Kidney epithelial cell (primary cell): ENCODE data around the gene BAHCC1. TPM values are rescaled to one million over a fixed set of nuclear protein-coding genes. Genes with fewer than 3 reads are reported as not detected.

Experiments used
- DNase-seq: peaks from one replicate; pipeline ENCODE4 v3.0.0-alpha.2; 2010; ENCODE audit warnings: low read depth
- H3K27me3 ChIP-seq: 2 replicates; pipeline ENCODE4 v1.6.0; 2011; ENCODE audit warnings: low read length; ENCODE audit not compliant: control insufficient read depth, insufficient read depth
- H3K36me3 ChIP-seq: 2 replicates; pipeline ENCODE4 v1.5.1; 2011; ENCODE audit warnings: low read length; ENCODE audit not compliant: control insufficient read depth, insufficient read depth
- H3K4me3 ChIP-seq: 2 replicates; pipeline ENCODE4 v1.5.1; 2011; ENCODE audit warnings: low read depth, mild to moderate bottlenecking, control low read depth, low read length
- total RNA-seq: library from RNA; depleted of rRNA; stranded (reverse); fragments of >200 nt; gene quantifications from 2 replicates; pipeline ENCODE4 v1.2.3, GENCODE V29; 2015
- TF ChIP-seq, protein P1 (sequence below): IDR thresholded peaks from 2 replicates; pipeline ENCODE4 v1.5.1; 2011; ENCODE audit warnings: mild to moderate bottlenecking, moderate library complexity, low read length, control low read depth, inconsistent platforms; ENCODE audit not compliant: insufficient read depth, poor library complexity, severe bottlenecking

The BAHCC1 gene
- total RNA-seq, 1 donor from 2014 or later = 6.6 TPM

DNA sequence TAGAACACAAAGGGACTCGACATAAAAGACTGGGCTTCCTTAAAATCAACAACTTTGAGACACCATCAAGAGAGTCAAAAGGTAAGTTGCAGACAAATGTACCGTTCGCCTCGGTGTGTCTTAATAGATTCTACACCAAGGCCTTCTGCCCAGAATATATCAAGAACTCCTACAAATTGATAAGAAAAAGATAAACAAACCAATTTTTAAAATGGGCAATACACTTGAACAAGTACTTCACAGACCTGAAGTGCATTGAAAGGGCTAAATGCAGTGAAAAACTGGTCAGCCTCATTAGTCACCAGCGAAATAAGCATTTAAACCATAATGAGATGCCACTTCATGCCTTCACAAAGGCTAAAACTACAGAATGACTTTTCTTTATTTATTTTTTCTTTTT, 20.4 kb upstream of the BAHCC1 start:
- no peak for DNase-seq
- no peaks in the 10 kb centered on the region for H3K36me3 ChIP-seq
- TF ChIP-seq, protein P1, sequence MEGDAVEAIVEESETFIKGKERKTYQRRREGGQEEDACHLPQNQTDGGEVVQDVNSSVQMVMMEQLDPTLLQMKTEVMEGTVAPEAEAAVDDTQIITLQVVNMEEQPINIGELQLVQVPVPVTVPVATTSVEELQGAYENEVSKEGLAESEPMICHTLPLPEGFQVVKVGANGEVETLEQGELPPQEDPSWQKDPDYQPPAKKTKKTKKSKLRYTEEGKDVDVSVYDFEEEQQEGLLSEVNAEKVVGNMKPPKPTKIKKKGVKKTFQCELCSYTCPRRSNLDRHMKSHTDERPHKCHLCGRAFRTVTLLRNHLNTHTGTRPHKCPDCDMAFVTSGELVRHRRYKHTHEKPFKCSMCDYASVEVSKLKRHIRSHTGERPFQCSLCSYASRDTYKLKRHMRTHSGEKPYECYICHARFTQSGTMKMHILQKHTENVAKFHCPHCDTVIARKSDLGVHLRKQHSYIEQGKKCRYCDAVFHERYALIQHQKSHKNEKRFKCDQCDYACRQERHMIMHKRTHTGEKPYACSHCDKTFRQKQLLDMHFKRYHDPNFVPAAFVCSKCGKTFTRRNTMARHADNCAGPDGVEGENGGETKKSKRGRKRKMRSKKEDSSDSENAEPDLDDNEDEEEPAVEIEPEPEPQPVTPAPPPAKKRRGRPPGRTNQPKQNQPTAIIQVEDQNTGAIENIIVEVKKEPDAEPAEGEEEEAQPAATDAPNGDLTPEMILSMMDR = no peak
- no peak overlapping the region for H3K4me3 ChIP-seq
- H3K27me3 ChIP-seq = peaks cover 20% of the 10 kb centered on the region

DNA sequence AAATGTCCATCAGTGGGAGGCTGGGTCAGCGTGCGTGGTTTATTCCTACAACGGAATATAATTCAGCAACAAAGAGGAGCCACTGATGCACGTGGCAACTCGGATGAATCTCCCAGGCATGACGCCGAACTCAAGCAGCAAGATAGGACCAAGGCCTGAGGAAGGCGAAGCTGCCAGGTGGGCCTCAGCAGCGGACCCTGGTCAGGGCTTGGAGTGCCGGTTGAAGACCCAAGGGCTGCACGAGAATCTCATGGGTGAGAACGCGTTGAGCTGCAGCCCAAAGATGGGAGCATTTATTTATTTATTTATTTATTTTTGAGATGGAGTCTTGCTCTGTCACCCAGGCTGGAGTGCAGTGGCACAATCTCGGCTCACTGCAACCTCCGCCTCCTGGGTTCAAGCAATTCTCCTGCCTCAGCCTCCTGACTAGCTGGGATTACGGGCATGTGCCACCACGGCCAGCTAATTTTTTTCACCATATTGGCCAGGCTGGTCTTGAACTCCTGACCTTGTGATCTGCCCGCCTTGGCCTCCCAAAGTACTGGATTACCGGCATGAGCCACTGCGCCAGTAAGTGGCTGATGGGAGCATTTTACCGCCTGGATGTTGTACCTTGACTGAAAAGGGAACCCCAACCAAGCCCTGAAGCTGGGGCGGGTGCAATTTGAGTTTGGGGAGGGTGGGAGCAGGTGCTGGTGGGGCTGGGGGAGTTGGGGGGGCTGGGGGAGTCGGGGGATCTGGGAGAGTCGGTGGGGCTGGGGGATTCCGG, 18.1 kb upstream of the BAHCC1 start:
- no peak for DNase-seq
- TF ChIP-seq, protein P1 = no peak
- Histone ChIP-seq H3K4me3 (no peak overlapping the region), H3K27me3 (peaks cover 27% of the 10 kb centered on the region), H3K36me3 (no peaks in the 10 kb centered on the region)

DNA sequence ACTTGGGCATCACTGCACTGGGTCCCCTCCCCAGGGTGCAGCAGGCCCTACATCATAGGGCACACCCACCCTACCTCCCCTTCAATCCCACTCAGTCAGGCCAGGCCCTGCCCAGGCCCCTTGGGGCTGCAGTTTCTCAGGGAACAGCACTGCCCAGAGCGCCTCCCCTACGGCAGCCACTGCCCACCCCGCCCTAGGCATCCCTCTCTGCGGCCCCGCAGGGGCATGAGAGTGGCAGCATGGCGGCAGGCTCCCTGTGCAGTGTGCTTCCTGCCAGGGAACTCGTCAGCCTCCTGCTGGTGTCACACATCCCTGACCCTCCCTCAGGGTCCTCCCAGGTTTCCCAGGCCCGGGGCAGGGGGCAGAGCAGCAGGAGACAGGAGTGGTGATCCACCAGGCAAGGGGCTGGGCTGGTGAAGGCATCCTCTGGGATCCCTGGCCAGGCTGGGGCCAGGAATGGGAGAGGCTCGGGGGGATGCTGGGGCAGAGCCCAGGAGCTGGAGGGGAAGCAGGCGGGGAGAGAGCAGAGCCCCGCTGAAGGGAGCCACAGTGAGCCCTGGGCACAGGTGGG, 16.2 kb upstream of the BAHCC1 start:
- no peak for DNase-seq
- Histone ChIP-seq H3K36me3 (no peaks in the 10 kb centered on the region), H3K4me3 (no peak overlapping the region), H3K27me3 (peaks cover 19% of the 10 kb centered on the region)
- TF ChIP-seq, protein P1 = no peak

DNA sequence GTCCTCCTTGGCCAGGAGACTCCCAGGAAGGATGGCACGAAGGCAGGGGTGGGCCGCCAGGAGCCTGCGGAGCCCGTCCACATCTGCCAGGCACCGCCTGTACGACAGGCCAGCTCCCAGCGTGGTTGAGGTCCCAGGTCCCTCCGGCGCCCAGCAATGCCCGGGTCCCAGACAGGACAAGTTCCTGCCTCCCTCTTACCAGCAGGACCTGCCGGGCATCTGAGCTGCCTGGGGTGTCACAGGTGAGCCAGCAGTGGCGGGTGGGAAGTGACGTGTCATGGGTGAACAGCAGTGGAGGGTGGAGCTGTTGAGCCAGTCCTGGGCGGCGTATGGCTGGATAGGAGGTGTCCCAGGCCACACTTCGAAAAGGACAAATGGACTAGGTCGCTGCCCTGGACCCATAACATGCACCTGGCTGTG, 15.7 kb upstream of the BAHCC1 start:
- H3K36me3 ChIP-seq = no peaks in the 10 kb centered on the region
- peaks cover 19% of the 10 kb centered on the region for H3K27me3 ChIP-seq
- no peak for DNase-seq
- no peak overlapping the region for H3K4me3 ChIP-seq
- TF ChIP-seq, protein P1 = no peak

DNA sequence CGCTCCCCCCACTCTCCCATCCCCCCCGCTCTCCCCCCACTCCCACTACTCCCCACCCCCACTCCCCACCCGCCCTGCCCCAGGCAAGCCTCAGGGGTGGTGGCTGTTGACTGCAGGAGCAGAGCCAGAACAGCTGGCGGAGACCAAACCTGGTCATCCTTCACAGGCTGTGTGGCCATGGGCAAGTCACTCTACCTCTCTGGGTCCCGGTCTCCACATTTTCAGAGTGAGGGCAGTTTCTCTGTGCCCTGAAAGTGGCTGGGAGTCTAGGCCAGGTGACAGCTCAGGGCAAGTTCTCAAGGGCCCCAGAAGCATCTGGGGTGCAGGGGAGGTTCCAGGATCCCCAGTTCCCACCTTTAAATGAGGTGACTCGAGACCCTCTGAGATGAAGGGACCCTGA, 15.1 kb upstream of the BAHCC1 start:
- Histone ChIP-seq H3K4me3 (no peak overlapping the region), H3K36me3 (no peaks in the 10 kb centered on the region), H3K27me3 (peaks cover 19% of the 10 kb centered on the region)
- DNase-seq = no peak
- TF ChIP-seq, protein P1 = no peak
